HepG2 (cell line): ENCODE results near the gene ACKR4.

Source experiments
- POLR2A ChIP-seq, 2 experiments: IDR thresholded peaks; 2 replicates each; pipeline ENCODE4 v1.6.1; 2011; ENCODE audit warnings: low read depth in 2 of 2, low read length in 2 of 2, mild to moderate bottlenecking in 1 of 2, moderate library complexity in 1 of 2; ENCODE audit not compliant: insufficient read depth in 1 of 2
- TP53 ChIP-seq: sonication (generic); formaldehyde crosslinking; conservative IDR thresholded peaks from 2 replicates; pipeline ENCODE4 v1.4.0; 2020; ENCODE audit warnings: missing genetic modification reagents

DNA sequence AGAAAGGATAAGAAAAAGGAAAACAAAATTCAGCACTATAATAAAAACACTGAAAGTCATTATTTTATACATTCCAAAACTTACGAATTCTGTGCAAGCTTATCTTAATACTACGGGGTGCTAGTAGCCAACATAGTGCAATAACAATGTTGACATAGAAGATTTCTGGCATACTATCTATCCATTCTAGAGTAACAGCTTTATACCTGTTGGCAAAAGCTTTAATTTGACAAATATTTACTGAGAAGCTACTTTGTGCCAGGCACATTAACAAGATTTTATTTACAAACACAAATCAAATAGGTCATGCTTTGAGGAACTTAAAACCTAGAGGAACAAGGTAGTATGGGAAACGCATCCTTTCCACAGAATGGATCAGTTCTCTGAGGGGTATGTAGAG, 1.1 kb downstream of the ACKR4 start:
- no peak for TF ChIP-seq TP53 (CRISPR knock-in tag)
- TF ChIP-seq POLR2A (IDR thresholded peaks at IDR 0.05; ENCODE audit: insufficient read depth in 1 of 2, low read depth in 2 of 2, low read length in 2 of 2), result no peak
